ENCODE data around the gene NGLY1.

NGLY1 gene

DNA sequence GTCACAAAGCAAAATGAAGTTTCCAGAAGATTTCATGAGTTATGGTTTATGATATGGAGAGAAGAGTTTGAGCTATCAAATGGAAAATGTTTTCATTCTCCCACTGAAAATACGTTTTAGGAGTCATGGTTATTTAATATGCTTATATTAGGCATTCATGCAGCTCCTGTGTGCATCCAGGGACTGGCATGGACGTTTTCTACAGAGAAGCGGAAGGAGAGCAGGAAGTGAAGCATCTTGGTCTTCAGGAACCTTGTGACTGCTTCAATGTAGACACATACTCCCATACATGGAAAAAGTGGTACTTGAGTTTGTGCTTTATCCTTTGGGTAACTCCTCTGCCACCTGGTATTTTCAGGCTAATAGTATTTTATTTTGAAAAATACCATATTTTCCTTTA is 75.2 kb downstream of the NGLY1 start:
- Histone ChIP-seq H3K4me1 (ENCODE audit: control insufficient read depth, insufficient read depth, low read length, poor library complexity, severe bottlenecking) (no peaks in the 10 kb centered on the region), H3K9me3 (ENCODE audit: control insufficient read depth, low read length) (no peaks in the 10 kb centered on the region), H3K27ac (ENCODE audit: low read depth, low read length, severe bottlenecking) (no peak overlapping the region), H3K36me3 (ENCODE audit: control insufficient read depth, insufficient read depth, low read length) (no peaks in the 10 kb centered on the region), H3K4me3 (ENCODE audit: extremely low read depth, insufficient read depth, low read length, poor library complexity, severe bottlenecking) (no peak overlapping the region)
- 67 to 70% methylated on average over 1 to 2 of the region's 3 CpGs for WGBS, 2 experiments (ENCODE audit: insufficient coverage in 2 of 2)

DNA sequence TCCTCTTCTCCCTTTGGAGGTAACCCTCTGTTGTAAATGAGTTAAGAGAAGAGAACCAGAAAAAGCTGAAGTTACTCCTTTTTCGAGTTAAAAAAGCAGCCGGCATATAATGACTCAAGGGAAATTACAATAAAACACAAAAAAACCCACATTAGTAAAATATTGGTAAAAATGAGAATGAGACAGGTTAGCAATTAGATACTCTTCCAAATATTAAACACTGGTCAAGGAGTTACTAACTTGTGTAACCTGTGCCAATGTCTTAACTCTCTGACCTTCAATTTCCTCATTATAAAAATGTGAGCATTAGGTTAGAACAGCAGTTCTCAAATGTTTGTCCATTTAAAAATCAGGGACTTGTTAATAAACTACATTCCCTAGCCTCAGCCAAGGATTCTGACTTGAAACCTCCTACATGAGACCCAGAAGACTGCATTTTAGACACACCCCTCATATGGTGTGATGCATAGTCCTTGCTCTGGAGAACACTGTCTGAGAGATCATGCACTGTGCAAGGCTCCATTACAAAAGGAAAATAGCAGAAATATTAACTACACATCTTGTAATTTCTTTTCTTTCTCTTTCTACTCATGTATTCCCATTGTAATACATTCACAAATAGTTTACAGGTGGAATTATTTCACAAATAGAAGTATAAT is 75.8 kb downstream of the NGLY1 start:
- no peaks in the 10 kb centered on the region for H3K9me3 ChIP-seq (ENCODE audit: control insufficient read depth, low read length)
- H3K27ac ChIP-seq (ENCODE audit: low read depth, low read length, severe bottlenecking) = no peak overlapping the region
- no CpG with 5 or more reads among the region's 2 CpGs for WGBS, 2 experiments (ENCODE audit: insufficient coverage in 2 of 2)
- H3K4me3 ChIP-seq (ENCODE audit: extremely low read depth, insufficient read depth, low read length, poor library complexity, severe bottlenecking) = no peak overlapping the region
- H3K4me1 ChIP-seq (ENCODE audit: control insufficient read depth, insufficient read depth, low read length, poor library complexity, severe bottlenecking) = no peaks in the 10 kb centered on the region
- no peaks in the 10 kb centered on the region for H3K36me3 ChIP-seq (ENCODE audit: control insufficient read depth, insufficient read depth, low read length)

DNA sequence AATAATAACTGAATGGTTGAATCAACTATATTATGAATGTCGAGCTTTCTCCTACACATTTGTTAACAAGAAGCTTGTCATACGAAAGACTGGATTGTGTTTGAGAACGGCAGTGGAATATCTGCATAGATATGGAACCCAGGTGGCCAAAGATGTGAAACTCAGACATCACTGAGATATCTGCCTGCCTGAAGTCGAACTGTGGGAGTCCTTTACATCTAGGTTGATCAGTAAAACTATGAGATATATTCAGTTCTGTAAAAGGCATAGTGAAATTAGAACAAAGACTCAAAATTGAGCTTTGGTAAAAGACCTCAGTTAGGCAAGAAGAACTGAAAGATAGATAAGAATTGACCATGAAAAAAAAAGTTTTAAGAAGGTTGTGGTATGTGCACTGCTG is 77.0 kb downstream of the NGLY1 start:
- H3K36me3 ChIP-seq (ENCODE audit: control insufficient read depth, insufficient read depth, low read length) = no peaks in the 10 kb centered on the region
- H3K9me3 ChIP-seq (ENCODE audit: control insufficient read depth, low read length) = no peaks in the 10 kb centered on the region
- no peak overlapping the region for H3K27ac ChIP-seq (ENCODE audit: low read depth, low read length, severe bottlenecking)
- no peak overlapping the region for H3K4me3 ChIP-seq (ENCODE audit: extremely low read depth, insufficient read depth, low read length, poor library complexity, severe bottlenecking)
- 86 to 95% methylated on average over 3 of the region's 4 CpGs for WGBS, 2 experiments (ENCODE audit: insufficient coverage in 2 of 2)
- no peaks in the 10 kb centered on the region for H3K4me1 ChIP-seq (ENCODE audit: control insufficient read depth, insufficient read depth, low read length, poor library complexity, severe bottlenecking)

DNA sequence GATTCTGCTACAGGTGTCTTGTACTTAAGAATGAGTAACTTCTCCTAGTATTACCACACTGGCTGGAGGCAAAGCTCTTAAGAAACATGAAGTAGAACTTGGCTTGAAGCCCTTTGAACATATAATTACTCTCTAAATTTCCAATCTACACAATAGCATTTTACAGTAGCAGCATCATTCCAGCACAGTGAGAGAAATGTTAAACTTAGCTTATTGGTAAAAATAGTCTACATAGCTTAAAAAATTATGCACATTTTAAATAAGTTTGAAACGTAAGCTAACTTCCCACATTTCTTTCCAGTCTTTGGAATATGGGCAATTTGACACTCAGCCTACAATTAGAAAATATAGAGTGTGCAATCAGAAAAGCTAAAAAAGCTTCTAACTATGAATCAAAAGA is 85.7 kb downstream of the NGLY1 start:
- Histone ChIP-seq H3K36me3 (ENCODE audit: control insufficient read depth, insufficient read depth, low read length) (no peaks in the 10 kb centered on the region), H3K9me3 (ENCODE audit: control insufficient read depth, low read length) (no peaks in the 10 kb centered on the region), H3K27ac (ENCODE audit: low read depth, low read length, severe bottlenecking) (no peak overlapping the region), H3K4me1 (ENCODE audit: control insufficient read depth, insufficient read depth, low read length, poor library complexity, severe bottlenecking) (no peaks in the 10 kb centered on the region), H3K4me3 (ENCODE audit: extremely low read depth, insufficient read depth, low read length, poor library complexity, severe bottlenecking) (no peak overlapping the region)
- no CpG with 5 or more reads among the region's 1 CpG for WGBS, 2 experiments (ENCODE audit: insufficient coverage in 2 of 2)

DNA sequence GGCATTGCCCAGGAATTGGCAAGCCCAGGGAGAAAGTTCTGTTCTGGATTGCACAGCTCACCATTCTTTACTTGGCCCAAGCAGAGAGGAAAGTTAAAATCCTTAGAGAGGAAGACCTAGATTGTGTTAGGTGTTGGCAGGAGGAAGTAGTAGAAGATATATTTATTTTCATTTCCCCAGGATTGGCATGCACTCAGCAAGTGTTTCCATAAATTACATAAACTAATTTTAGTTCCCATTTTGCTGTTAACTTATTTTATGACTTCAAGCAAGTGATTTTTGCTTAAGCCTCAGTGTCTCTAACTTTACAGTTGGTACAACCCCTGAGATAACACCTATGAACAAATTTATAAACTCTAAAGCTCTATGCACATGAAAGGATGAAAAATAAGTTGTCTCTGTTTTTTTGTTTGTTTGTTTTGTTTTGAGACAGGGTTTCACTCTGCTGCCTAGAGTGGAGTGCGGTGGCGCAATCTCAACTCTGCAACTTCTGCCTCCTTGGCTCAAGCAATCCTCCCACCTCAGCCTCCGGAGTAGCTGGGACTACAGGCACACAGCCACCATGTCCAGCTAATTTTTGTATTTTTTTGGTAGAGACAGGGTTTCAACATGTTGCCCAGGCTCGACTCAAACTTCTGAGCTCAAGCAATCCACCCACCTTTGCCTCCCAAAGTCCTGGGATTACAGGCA is 87.4 kb downstream of the NGLY1 start:
- H3K4me1 ChIP-seq (ENCODE audit: control insufficient read depth, insufficient read depth, low read length, poor library complexity, severe bottlenecking) = no peaks in the 10 kb centered on the region
- WGBS, 2 experiments (ENCODE audit: insufficient coverage in 2 of 2) = 100% methylated on average over 1 to 2 of the region's 4 CpGs
- no peak overlapping the region for H3K27ac ChIP-seq (ENCODE audit: low read depth, low read length, severe bottlenecking)
- H3K4me3 ChIP-seq (ENCODE audit: extremely low read depth, insufficient read depth, low read length, poor library complexity, severe bottlenecking) = no peak overlapping the region
- H3K9me3 ChIP-seq (ENCODE audit: control insufficient read depth, low read length) = no peaks in the 10 kb centered on the region
- no peaks in the 10 kb centered on the region for H3K36me3 ChIP-seq (ENCODE audit: control insufficient read depth, insufficient read depth, low read length)

DNA sequence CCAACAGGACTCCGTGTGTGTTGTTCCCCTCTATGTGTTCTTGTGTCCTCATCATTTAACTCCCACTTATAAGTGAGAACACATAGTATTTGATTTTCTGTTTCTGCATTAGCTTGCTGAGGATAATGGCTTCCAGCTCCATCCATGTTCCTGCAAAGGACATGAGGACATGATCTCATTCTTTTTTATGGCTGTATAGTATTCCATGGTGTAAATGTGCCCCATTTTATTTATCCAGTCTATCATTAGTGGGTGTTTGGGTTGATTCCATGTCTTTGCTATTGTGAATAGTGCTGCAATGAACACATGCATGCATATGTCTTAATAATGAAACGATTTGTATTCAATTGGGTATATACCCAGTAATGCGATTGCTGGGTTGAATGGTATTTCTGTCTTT is 90.0 kb downstream of the NGLY1 start:
- Histone ChIP-seq H3K36me3 (ENCODE audit: control insufficient read depth, insufficient read depth, low read length) (no peaks in the 10 kb centered on the region), H3K9me3 (ENCODE audit: control insufficient read depth, low read length) (no peaks in the 10 kb centered on the region), H3K27ac (ENCODE audit: low read depth, low read length, severe bottlenecking) (no peak overlapping the region), H3K4me3 (ENCODE audit: extremely low read depth, insufficient read depth, low read length, poor library complexity, severe bottlenecking) (no peak overlapping the region), H3K4me1 (ENCODE audit: control insufficient read depth, insufficient read depth, low read length, poor library complexity, severe bottlenecking) (no peaks in the 10 kb centered on the region)
- WGBS, 2 experiments (ENCODE audit: insufficient coverage in 2 of 2) = 60 to 92% methylated on average over 2 to 3 of the region's 3 CpGs

DNA sequence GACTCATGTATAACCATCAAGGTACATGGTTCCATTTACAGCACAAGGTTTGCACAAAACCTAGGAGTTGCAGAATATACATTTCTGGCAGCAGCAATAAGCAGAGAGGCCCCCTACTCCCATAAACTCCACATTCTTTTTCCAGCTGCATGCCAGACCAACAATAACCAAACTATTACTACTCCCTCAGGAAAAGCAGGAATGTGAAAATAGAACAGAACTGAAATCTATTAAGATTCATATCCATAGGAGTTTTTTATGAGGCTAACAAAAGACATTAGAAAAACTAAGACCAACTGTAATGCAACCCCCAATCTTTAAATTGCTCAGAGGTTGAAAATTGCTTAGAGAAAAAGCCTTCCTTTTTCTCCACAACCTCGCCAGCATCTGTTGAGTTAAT is 90.9 kb downstream of the NGLY1 start:
- no CpG with 5 or more reads among the region's 1 CpG for WGBS, 2 experiments (ENCODE audit: insufficient coverage in 2 of 2)
- no peak overlapping the region for H3K4me3 ChIP-seq (ENCODE audit: extremely low read depth, insufficient read depth, low read length, poor library complexity, severe bottlenecking)
- no peak overlapping the region for H3K27ac ChIP-seq (ENCODE audit: low read depth, low read length, severe bottlenecking)
- no peaks in the 10 kb centered on the region for H3K9me3 ChIP-seq (ENCODE audit: control insufficient read depth, low read length)
- H3K36me3 ChIP-seq (ENCODE audit: control insufficient read depth, insufficient read depth, low read length) = no peaks in the 10 kb centered on the region
- H3K4me1 ChIP-seq (ENCODE audit: control insufficient read depth, insufficient read depth, low read length, poor library complexity, severe bottlenecking) = no peaks in the 10 kb centered on the region

DNA sequence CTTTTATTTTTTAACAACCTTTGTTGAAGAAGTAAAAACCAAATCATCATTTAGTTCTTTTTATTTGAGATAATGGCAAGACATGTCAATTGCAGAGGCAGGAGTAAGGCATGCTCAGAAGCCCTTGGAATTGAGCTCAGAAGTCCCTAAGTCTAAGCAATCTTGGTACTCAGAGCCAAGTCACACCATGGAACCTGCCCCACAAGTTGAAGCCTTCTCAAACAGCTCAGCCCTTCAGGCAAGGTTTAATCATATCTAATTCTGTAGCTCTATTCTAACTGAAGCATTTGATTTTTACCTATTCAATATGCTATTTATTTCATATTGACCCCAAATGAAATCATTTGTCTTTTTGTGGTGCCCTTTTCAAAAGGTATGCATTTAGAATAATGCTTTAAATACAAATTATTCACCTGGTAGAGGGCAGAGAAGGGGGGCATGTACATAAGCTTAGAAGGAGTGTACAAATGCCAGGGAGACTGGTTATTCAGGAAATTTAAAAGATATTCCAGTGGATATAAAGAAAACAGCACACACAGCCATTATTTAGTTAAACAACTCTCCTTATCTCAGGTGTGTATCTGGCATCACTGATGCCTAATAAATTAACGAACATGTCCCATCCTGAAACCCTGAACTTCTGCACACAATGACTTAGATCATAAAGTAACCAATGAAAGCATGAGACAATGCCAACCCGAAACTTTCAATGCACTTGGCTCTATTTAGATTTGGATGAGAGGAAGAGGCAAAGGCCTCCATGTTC is 92.3 kb downstream of the NGLY1 start:
- H3K36me3 ChIP-seq (ENCODE audit: control insufficient read depth, insufficient read depth, low read length) = no peaks in the 10 kb centered on the region
- no peaks in the 10 kb centered on the region for H3K4me1 ChIP-seq (ENCODE audit: control insufficient read depth, insufficient read depth, low read length, poor library complexity, severe bottlenecking)
- H3K4me3 ChIP-seq (ENCODE audit: extremely low read depth, insufficient read depth, low read length, poor library complexity, severe bottlenecking) = no peak overlapping the region
- 100% methylated on average over 2 of the region's 2 CpGs; no CpG with 5 or more reads in 1 of the 2 experiments for WGBS, 2 experiments (ENCODE audit: insufficient coverage in 2 of 2)
- H3K27ac ChIP-seq (ENCODE audit: low read depth, low read length, severe bottlenecking) = no peak overlapping the region
- no peaks in the 10 kb centered on the region for H3K9me3 ChIP-seq (ENCODE audit: control insufficient read depth, low read length)

DNA sequence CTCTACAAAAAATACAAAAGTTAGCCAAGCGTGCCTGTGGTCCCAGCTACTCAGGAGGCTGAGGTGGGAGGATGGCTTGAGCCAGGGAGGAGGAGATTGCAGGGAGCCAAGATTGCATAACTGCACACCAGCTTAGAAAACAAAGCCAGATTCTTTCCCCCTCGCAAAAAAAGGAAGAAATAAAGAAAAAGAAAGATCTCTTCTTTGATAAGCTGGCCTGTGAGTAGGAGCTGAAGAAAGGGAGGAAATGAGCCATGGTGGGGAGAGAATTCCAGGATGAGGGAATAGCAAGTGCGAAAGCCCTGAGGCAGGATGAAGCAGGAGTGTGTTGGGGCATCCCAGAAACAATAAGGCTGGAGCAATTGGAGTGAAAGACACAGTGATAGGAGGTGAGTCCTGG is 94.0 kb downstream of the NGLY1 start:
- Histone ChIP-seq H3K4me3 (ENCODE audit: extremely low read depth, insufficient read depth, low read length, poor library complexity, severe bottlenecking) (no peak overlapping the region), H3K27ac (ENCODE audit: low read depth, low read length, severe bottlenecking) (no peak overlapping the region), H3K4me1 (ENCODE audit: control insufficient read depth, insufficient read depth, low read length, poor library complexity, severe bottlenecking) (no peaks in the 10 kb centered on the region), H3K9me3 (ENCODE audit: control insufficient read depth, low read length) (no peaks in the 10 kb centered on the region), H3K36me3 (ENCODE audit: control insufficient read depth, insufficient read depth, low read length) (no peaks in the 10 kb centered on the region)
- WGBS, 2 experiments (ENCODE audit: insufficient coverage in 2 of 2) = 82 to 91% methylated on average over 2 of the region's 3 CpGs

DNA sequence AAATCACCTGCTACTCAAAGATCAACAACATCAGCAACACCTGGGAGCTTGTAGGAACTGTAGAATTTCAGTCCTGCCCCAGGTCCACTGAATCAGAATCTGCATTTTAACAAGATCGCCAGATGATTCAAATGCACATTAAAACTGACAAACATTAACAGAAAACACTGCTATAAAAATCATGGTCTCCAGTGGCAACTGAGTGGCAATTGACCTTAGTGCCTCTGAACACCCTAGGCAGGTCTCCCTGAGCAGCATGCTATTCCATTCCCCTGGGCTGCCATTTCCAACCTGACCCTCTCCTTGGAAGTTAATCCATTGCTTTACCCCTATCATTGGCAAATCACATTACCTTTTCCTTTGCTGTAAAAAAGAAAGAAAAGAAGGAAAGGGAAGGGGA is 95.5 kb downstream of the NGLY1 start:
- Histone ChIP-seq H3K4me1 (ENCODE audit: control insufficient read depth, insufficient read depth, low read length, poor library complexity, severe bottlenecking) (no peaks in the 10 kb centered on the region), H3K36me3 (ENCODE audit: control insufficient read depth, insufficient read depth, low read length) (no peaks in the 10 kb centered on the region), H3K9me3 (ENCODE audit: control insufficient read depth, low read length) (no peaks in the 10 kb centered on the region), H3K4me3 (ENCODE audit: extremely low read depth, insufficient read depth, low read length, poor library complexity, severe bottlenecking) (no peak overlapping the region), H3K27ac (ENCODE audit: low read depth, low read length, severe bottlenecking) (no peak overlapping the region)
- WGBS, 2 experiments (ENCODE audit: insufficient coverage in 2 of 2) = 100% methylated on average over 1 of the region's 1 CpG

DNA sequence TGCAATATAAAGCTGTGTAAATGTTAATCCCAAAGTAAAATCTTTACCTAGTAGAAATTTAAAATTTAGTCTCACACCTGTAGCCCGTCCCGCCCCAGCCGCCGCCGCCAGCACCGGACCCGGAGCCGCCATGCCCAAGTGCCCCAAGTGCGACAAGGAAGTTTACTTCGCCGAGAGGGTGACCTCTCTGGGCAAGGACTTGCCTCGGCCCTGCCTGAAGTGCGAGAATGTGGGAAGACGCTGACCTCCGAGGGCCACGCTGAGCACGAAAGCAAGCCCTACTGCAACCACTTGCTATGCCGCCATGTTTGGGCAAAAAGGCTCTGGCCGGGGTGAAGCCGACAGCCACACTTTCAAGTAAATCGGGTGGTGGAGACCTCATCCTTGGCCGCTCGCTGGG is 96.5 kb downstream of the NGLY1 start:
- H3K27ac ChIP-seq (ENCODE audit: low read depth, low read length, severe bottlenecking) = no peak overlapping the region
- 93 to 97% methylated on average over 14 to 22 of the region's 23 CpGs for WGBS, 2 experiments (ENCODE audit: insufficient coverage in 2 of 2)
- H3K36me3 ChIP-seq (ENCODE audit: control insufficient read depth, insufficient read depth, low read length) = no peaks in the 10 kb centered on the region
- H3K4me1 ChIP-seq (ENCODE audit: control insufficient read depth, insufficient read depth, low read length, poor library complexity, severe bottlenecking) = no peaks in the 10 kb centered on the region
- H3K4me3 ChIP-seq (ENCODE audit: extremely low read depth, insufficient read depth, low read length, poor library complexity, severe bottlenecking) = no peak overlapping the region
- no peaks in the 10 kb centered on the region for H3K9me3 ChIP-seq (ENCODE audit: control insufficient read depth, low read length)
